Measurements from ENCODE around the gene PCGF3.

Gene PCGF3

DNA sequence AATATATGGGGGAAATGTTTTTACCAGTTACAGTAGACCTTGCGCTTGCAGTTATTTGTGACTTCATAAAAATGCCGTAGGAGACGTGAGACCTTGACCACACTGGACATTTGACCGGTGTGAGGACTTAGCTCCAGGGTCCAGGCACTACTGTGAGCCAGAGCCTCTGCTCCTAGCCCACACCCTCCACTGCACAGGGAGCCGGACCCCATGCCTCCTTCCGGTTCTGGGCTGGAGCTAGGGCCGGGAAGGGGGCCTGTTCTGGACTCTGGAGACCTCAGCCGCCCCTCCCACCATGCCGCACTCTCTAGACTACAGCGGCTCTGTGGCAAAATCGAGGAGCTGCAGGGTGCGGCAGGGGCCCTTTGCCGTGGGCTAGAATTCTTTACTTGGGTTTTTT is 5.3 kb downstream of the PCGF3 start:
- no peak overlapping the region for H3K4me2 ChIP-seq (ENCODE audit: low read length)
- peaks cover 96% of the 10 kb centered on the region for H3K79me2 ChIP-seq (ENCODE audit: low read length)
- H3K9ac ChIP-seq (ENCODE audit: low read length): no peak overlapping the region
- H3K9me3 ChIP-seq (ENCODE audit: insufficient read depth, low read length): no peaks in the 10 kb centered on the region
- H3K4me3 ChIP-seq (ENCODE audit: low read length): no peak overlapping the region
- H3K27ac ChIP-seq (ENCODE audit: low read length): no peak overlapping the region
- H4K20me1 ChIP-seq (ENCODE audit: insufficient read depth, low read length): peaks cover 60% of the 10 kb centered on the region
- TF ChIP-seq EZH2phosphoT487 (IDR thresholded peaks at IDR 0.05; ENCODE audit: low read depth) (no peak), CTCF (IDR thresholded peaks at IDR 0.05; ENCODE audit: low read depth, low read length) (no peak)
- no peaks in the 10 kb centered on the region for H3K27me3 ChIP-seq (ENCODE audit: low read depth, low read length)
- H2AFZ ChIP-seq (ENCODE audit: low read depth, low read length): no peak overlapping the region
- peaks cover 6% of the 10 kb centered on the region for H3K4me1 ChIP-seq (ENCODE audit: low read length)
- H3K36me3 ChIP-seq (replicated peaks; ENCODE audit: low read depth, low read length): peaks cover 42% of the 10 kb centered on the region

GRCh38 chr4:712093-712492 is 6.5 kb downstream of the PCGF3 start:
- H3K9ac ChIP-seq (ENCODE audit: low read length): no peak overlapping the region
- peaks cover 57% of the 10 kb centered on the region for H4K20me1 ChIP-seq (ENCODE audit: insufficient read depth, low read length)
- no peak overlapping the region for H3K4me2 ChIP-seq (ENCODE audit: low read length)
- H3K9me3 ChIP-seq (ENCODE audit: insufficient read depth, low read length): no peaks in the 10 kb centered on the region
- no peak overlapping the region for H3K27ac ChIP-seq (ENCODE audit: low read length)
- no peak overlapping the region for H2AFZ ChIP-seq (ENCODE audit: low read depth, low read length)
- H3K79me2 ChIP-seq (ENCODE audit: low read length): peaks cover 89% of the 10 kb centered on the region
- H3K27me3 ChIP-seq (ENCODE audit: low read depth, low read length): no peaks in the 10 kb centered on the region
- peaks cover 42% of the 10 kb centered on the region for H3K36me3 ChIP-seq (replicated peaks; ENCODE audit: low read depth, low read length)
- H3K4me1 ChIP-seq (ENCODE audit: low read length): peaks cover under 1% of the 10 kb centered on the region; the same call in 1 of the 2 replicates
- TF ChIP-seq CTCF (IDR thresholded peaks at IDR 0.05; ENCODE audit: low read depth, low read length): no peak
- no peak for TF ChIP-seq EZH2phosphoT487 (IDR thresholded peaks at IDR 0.05; ENCODE audit: low read depth)
- H3K4me3 ChIP-seq (ENCODE audit: low read length): no peak overlapping the region

- H3K4me2 ChIP-seq (ENCODE audit: low read length): no peak overlapping the region
- H4K20me1 ChIP-seq (ENCODE audit: insufficient read depth, low read length): peaks cover 66% of the 10 kb centered on the region
- H3K4me3 ChIP-seq (ENCODE audit: low read length): no peak overlapping the region
- H3K79me2 ChIP-seq (ENCODE audit: low read length): peaks cover 90% of the 10 kb centered on the region
- no peaks in the 10 kb centered on the region for H3K9me3 ChIP-seq (ENCODE audit: insufficient read depth, low read length)
- no peaks in the 10 kb centered on the region for H3K27me3 ChIP-seq (ENCODE audit: low read depth, low read length)
- peaks cover 41% of the 10 kb centered on the region for H3K36me3 ChIP-seq (replicated peaks; ENCODE audit: low read depth, low read length)
- no peaks in the 10 kb centered on the region for H3K4me1 ChIP-seq (ENCODE audit: low read length)
- no peak overlapping the region for H2AFZ ChIP-seq (ENCODE audit: low read depth, low read length)
- no peak for TF ChIP-seq CTCF (IDR thresholded peaks at IDR 0.05; ENCODE audit: low read depth, low read length)
- H3K9ac ChIP-seq (ENCODE audit: low read length): no peak overlapping the region
- no peak overlapping the region for H3K27ac ChIP-seq (ENCODE audit: low read length)
These were observed 7.4 kb downstream of the PCGF3 start for GRCh38 chr4:712916-713632.

DNA sequence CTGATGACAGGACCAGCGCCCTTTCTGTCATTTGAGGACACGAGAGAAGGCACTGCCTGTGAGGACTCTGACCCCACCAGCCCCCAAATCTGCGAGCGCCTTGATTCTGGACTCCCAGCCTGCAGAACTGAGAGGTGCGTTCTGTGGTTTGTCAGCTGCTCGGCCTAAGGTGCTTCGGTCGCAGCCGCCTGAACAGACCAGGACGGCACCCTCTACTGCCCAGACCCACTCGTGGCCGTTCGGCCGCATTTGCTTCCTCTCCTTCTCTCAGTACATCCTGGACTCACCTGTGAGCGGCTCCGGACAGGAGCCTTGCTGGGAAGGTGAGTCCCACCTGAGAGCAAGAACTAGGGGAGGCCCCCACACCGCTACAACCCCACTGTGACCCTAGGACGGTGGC is 8.5 kb downstream of the PCGF3 start:
- H3K4me3 ChIP-seq (ENCODE audit: low read length): no peak overlapping the region
- H3K9me3 ChIP-seq (ENCODE audit: insufficient read depth, low read length): no peaks in the 10 kb centered on the region
- peaks cover 65% of the 10 kb centered on the region for H4K20me1 ChIP-seq (ENCODE audit: insufficient read depth, low read length)
- no peak overlapping the region for H3K4me2 ChIP-seq (ENCODE audit: low read length)
- H3K27me3 ChIP-seq (ENCODE audit: low read depth, low read length): no peaks in the 10 kb centered on the region
- no peak overlapping the region for H2AFZ ChIP-seq (ENCODE audit: low read depth, low read length)
- H3K9ac ChIP-seq (ENCODE audit: low read length): no peak overlapping the region
- H3K4me1 ChIP-seq (ENCODE audit: low read length): no peaks in the 10 kb centered on the region
- TF ChIP-seq CTCF (IDR thresholded peaks at IDR 0.05; ENCODE audit: low read depth, low read length): no peak
- TF ChIP-seq EZH2phosphoT487 (IDR thresholded peaks at IDR 0.05; ENCODE audit: low read depth): no peak
- H3K36me3 ChIP-seq (replicated peaks; ENCODE audit: low read depth, low read length): peaks cover 31% of the 10 kb centered on the region
- peaks cover 90% of the 10 kb centered on the region for H3K79me2 ChIP-seq (ENCODE audit: low read length)
- no peak overlapping the region for H3K27ac ChIP-seq (ENCODE audit: low read length)

Data from OCI-LY3 (cell line).